ENCODE data around the gene PPM1B. TPM values are rescaled to one million over a fixed set of nuclear protein-coding genes. Genes with fewer than 3 reads are reported as not detected.

Gene PPM1B
- total RNA-seq, 1 experiment from 2014 or later: 43.5 TPM

DNA sequence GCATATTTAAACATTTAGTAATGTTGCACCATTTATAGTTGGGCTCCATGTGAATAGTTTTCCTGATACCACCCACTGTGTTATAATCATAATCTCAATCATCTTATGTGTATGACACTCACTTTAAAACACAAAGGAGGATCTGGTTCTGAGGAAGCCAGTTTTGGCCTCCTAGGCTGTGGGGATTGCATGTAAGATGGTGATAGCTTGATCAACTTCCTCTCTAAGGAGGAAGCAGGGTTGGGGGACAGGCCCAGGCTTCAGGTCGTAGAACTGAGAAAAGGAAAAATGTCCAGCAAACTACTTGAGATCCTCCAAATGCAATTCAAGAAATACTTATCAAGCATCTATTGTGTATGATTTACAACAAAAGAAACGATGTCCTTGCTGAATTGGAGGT lies 4.9 kb upstream of the PPM1B start:
- H3K4me1 ChIP-seq (ENCODE audit: insufficient read depth, low read length, poor library complexity, severe bottlenecking): no peaks in the 10 kb centered on the region
- no peak overlapping the region for H3K4me3 ChIP-seq (ENCODE audit: low read depth, low read length, poor library complexity, severe bottlenecking)
- no peaks in the 10 kb centered on the region for H3K27me3 ChIP-seq (replicated peaks; ENCODE audit: insufficient read depth, low read depth, low read length, poor library complexity)
- TF ChIP-seq EZH2 (IDR thresholded peaks at IDR 0.05; ENCODE audit: borderline replicate concordance, low read depth, low read length, poor library complexity, severe bottlenecking): no peak
- TF ChIP-seq, protein P1, sequence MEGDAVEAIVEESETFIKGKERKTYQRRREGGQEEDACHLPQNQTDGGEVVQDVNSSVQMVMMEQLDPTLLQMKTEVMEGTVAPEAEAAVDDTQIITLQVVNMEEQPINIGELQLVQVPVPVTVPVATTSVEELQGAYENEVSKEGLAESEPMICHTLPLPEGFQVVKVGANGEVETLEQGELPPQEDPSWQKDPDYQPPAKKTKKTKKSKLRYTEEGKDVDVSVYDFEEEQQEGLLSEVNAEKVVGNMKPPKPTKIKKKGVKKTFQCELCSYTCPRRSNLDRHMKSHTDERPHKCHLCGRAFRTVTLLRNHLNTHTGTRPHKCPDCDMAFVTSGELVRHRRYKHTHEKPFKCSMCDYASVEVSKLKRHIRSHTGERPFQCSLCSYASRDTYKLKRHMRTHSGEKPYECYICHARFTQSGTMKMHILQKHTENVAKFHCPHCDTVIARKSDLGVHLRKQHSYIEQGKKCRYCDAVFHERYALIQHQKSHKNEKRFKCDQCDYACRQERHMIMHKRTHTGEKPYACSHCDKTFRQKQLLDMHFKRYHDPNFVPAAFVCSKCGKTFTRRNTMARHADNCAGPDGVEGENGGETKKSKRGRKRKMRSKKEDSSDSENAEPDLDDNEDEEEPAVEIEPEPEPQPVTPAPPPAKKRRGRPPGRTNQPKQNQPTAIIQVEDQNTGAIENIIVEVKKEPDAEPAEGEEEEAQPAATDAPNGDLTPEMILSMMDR (conservative IDR thresholded peaks at IDR 0.05; ENCODE audit: low read depth, low read length): no peak
- no peaks in the 10 kb centered on the region for H3K9me3 ChIP-seq (ENCODE audit: low read depth, low read length, poor library complexity, severe bottlenecking)
- no peak overlapping the region for H3K27ac ChIP-seq (ENCODE audit: low read depth, low read length, poor library complexity, severe bottlenecking)
- no peaks in the 10 kb centered on the region for H3K36me3 ChIP-seq (ENCODE audit: insufficient read depth, low read length, poor library complexity, severe bottlenecking)
- ChIA-PET POLR2A (ENCODE audit: low non-redundant PET) (interaction anchor here (0.7 kb wide), 1 partner anchor 18 kb away, joined by 6 read pairs; no protein-coding TSS in a partner anchor), CTCF (no interaction called here)
- DNase-seq (ENCODE audit: low spot score): no peak
- BruUV-seq (replicated peaks): no TSS peak
- intact Hi-C loops (cut with micrococcal nuclease; ENCODE audit: unreplicated experiment): no loop called here

DNA sequence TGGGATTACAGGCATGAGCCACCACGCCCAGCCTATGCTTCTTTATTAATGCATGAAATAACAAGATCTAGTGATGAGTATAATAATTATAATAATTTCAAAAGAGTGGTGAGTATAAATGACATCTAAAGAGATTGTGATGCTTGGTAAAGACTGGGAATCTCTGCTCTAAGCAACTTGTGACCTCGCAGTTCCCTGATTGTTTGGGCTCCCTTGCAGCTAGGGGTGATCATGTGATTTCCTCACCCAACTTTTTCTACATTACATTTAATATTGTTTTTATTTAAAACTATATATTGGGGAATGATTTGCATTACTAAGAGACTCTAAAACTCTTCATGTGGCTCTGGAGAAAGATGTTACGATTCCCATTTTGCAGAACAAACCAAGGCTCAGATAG lies 4.1 kb upstream of the PPM1B start:
- Histone ChIP-seq H3K4me1 (ENCODE audit: insufficient read depth, low read length, poor library complexity, severe bottlenecking) (no peaks in the 10 kb centered on the region), H3K36me3 (ENCODE audit: insufficient read depth, low read length, poor library complexity, severe bottlenecking) (no peaks in the 10 kb centered on the region), H3K27ac (ENCODE audit: low read depth, low read length, poor library complexity, severe bottlenecking) (no peak overlapping the region), H3K27me3 (replicated peaks; ENCODE audit: insufficient read depth, low read depth, low read length, poor library complexity) (no peaks in the 10 kb centered on the region), H3K4me3 (ENCODE audit: low read depth, low read length, poor library complexity, severe bottlenecking) (no peak overlapping the region), H3K9me3 (ENCODE audit: low read depth, low read length, poor library complexity, severe bottlenecking) (no peaks in the 10 kb centered on the region)
- ChIA-PET CTCF (no interaction called here), POLR2A (ENCODE audit: low non-redundant PET) (no interaction called here)
- DNase-seq (ENCODE audit: low spot score): no peak
- intact Hi-C loops (cut with micrococcal nuclease; ENCODE audit: unreplicated experiment): loop anchor here (5.0 kb wide), 1 partner anchor 32 kb away; no protein-coding TSS in a partner anchor
- BruUV-seq (replicated peaks): no TSS peak
- TF ChIP-seq EZH2 (IDR thresholded peaks at IDR 0.05; ENCODE audit: borderline replicate concordance, low read depth, low read length, poor library complexity, severe bottlenecking): no peak
- TF ChIP-seq, protein P1 (conservative IDR thresholded peaks at IDR 0.05; ENCODE audit: low read depth, low read length): no peak

DNA sequence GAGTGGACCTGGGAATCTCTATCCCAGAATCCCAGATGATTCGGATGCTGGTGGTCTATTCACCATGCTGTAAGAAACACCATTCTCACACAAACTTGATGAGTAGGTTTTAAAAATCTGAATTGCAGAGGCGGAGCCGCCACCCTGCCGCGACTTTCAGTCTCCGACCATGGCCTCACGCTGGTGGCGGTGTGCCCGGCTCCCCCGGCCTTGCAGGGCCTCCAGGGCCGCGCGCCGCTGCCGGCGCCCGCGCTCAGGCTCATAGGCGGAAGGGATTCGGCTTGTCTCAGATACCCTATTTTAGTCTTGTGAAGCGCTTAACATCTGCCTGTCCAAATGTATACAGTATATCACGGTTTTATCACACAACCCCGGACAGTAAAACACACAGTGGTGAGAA lies 2.6 kb upstream of the PPM1B start:
- H3K9me3 ChIP-seq (ENCODE audit: low read depth, low read length, poor library complexity, severe bottlenecking): no peaks in the 10 kb centered on the region
- ChIA-PET CTCF (no interaction called here), POLR2A (ENCODE audit: low non-redundant PET) (no interaction called here)
- H3K27me3 ChIP-seq (replicated peaks; ENCODE audit: insufficient read depth, low read depth, low read length, poor library complexity): no peaks in the 10 kb centered on the region
- TF ChIP-seq, protein P1 (conservative IDR thresholded peaks at IDR 0.05; ENCODE audit: low read depth, low read length): no peak
- TF ChIP-seq EZH2 (IDR thresholded peaks at IDR 0.05; ENCODE audit: borderline replicate concordance, low read depth, low read length, poor library complexity, severe bottlenecking): no peak
- intact Hi-C loops (cut with micrococcal nuclease; ENCODE audit: unreplicated experiment): loop anchor here (5.0 kb wide), 1 partner anchor 34 kb away; no protein-coding TSS in a partner anchor
- H3K4me1 ChIP-seq (ENCODE audit: insufficient read depth, low read length, poor library complexity, severe bottlenecking): peaks cover 6% of the 10 kb centered on the region
- no peak for DNase-seq (ENCODE audit: low spot score)
- no peak overlapping the region for H3K4me3 ChIP-seq (ENCODE audit: low read depth, low read length, poor library complexity, severe bottlenecking)
- BruUV-seq (replicated peaks): no TSS peak
- H3K36me3 ChIP-seq (ENCODE audit: insufficient read depth, low read length, poor library complexity, severe bottlenecking): no peaks in the 10 kb centered on the region
- no peak overlapping the region for H3K27ac ChIP-seq (ENCODE audit: low read depth, low read length, poor library complexity, severe bottlenecking)

Data from A673 (cell line).